Small intestine (tissue), 7 donors: ENCODE measurements around the gene CNKSR3. TPM values are rescaled to one million over a fixed set of nuclear protein-coding genes. Genes with fewer than 3 reads are reported as not detected.

ENCODE experiments used
- DNase-seq, 2 donors: peaks; one replicate each; pipeline versions ENCODE4 v3.0.0 to v3.0.0-alpha.2; 2013
- FAIRE-seq: peaks from 2 replicates; lab custom pipeline; 2012; peaks lifted over from hg19 to GRCh38; lab: Jason Lieb, UNC
- H3K27ac ChIP-seq, 3 donors: one replicate each; pipeline ENCODE4 v1.5.1; 2013; ENCODE audit warnings: low read length in 2 of 3, mild to moderate bottlenecking in 2 of 3, control low read depth in 1 of 3, inconsistent platforms in 1 of 3, low read depth in 1 of 3, moderate library complexity in 1 of 3
- H3K27me3 ChIP-seq, 3 donors: one replicate each; pipeline ENCODE4 v1.6.1; 2013; ENCODE audit warnings: low read length in 3 of 3, inconsistent platforms in 1 of 3; ENCODE audit not compliant: control insufficient read depth in 3 of 3, insufficient read depth in 3 of 3
- H3K36me3 ChIP-seq, 3 donors: one replicate each; pipeline ENCODE4 v1.6.1; 2013; ENCODE audit warnings: low read length in 3 of 3, inconsistent platforms in 1 of 3, low read depth in 1 of 3, mild to moderate bottlenecking in 1 of 3, moderate library complexity in 1 of 3; ENCODE audit not compliant: control insufficient read depth in 3 of 3, insufficient read depth in 2 of 3
- H3K4me1 ChIP-seq, 3 donors: one replicate each; pipeline ENCODE4 v1.6.1; 2013; ENCODE audit warnings: low read length in 2 of 3, inconsistent platforms in 1 of 3, low read depth in 1 of 3, mild to moderate bottlenecking in 1 of 3, moderate library complexity in 1 of 3; ENCODE audit not compliant: control insufficient read depth in 3 of 3, insufficient read depth in 2 of 3
- H3K4me3 ChIP-seq, 3 donors: one replicate each; pipeline ENCODE4 v1.5.1; 2013; ENCODE audit warnings: low read length in 3 of 3, control low read depth in 1 of 3, inconsistent platforms in 1 of 3, low read depth in 1 of 3, mild to moderate bottlenecking in 1 of 3, moderate library complexity in 1 of 3
- H3K9me3 ChIP-seq, 2 donors: one replicate each; pipeline ENCODE4 v1.6.1; 2013; ENCODE audit warnings: low read depth in 1 of 2, low read length in 1 of 2; ENCODE audit not compliant: control insufficient read depth in 2 of 2, insufficient read depth in 1 of 2
- WGBS, 3 donors: extraction: QIAGEN DNeasy Blood & Tissue Kit; methylation state at CpG; one replicate each; pipeline ENCODE4 v1.1.7; 2013; 5-methylcytosine and 5-hydroxymethylcytosine counted together
- polyA plus RNA-seq, 4 donors: library from polyadenylated mRNA; stranded (reverse) in 3 of 4; unstranded in 1 of 4; fragments of 200-250 nt in 3 of 4; fragments of 120-200 nt in 1 of 4; gene quantifications; one replicate each; pipeline versions ENCODE4 v1.2.1 to v1.2.3, GENCODE V29; 2013
- donor health status: healthy with polysubstance abuse.
- donor health status: control.
- donor health status: control.
- donor health status: Bipolar disorder and iron deficiency.
- donor health status: healthy.

CNKSR3 gene
- polyA plus RNA-seq, 4 donors: 10.6 to 34.6 (median 11.6) TPM

GRCh38 chr6:154478021-154478700 is 32.3 kb downstream of the CNKSR3 start:
- no peaks in the 10 kb centered on the region for H3K27me3 ChIP-seq
- DNase-seq: no peak
- H3K4me3 ChIP-seq: no peak overlapping the region
- peak overlapping the region in 2 of 3 donors; percentile 7 to 36 for H3K27ac ChIP-seq
- FAIRE-seq: no peak
- WGBS, 3 donors: 70 to 78% (median 70%) methylated on average over 12 of the region's 12 CpGs
- H3K4me1 ChIP-seq: peaks cover 0 to 6% (median 0%) of the 10 kb centered on the region in 3 donors
- H3K36me3 ChIP-seq: peaks cover 0 to 22% (median 0%) of the 10 kb centered on the region in 3 donors
- no peaks in the 10 kb centered on the region for H3K9me3 ChIP-seq

GRCh38 chr6:154476494-154476893 is 34.0 kb downstream of the CNKSR3 start:
- DNase-seq (no peak), FAIRE-seq (no peak)
- H3K4me3 ChIP-seq: no peak overlapping the region
- H3K36me3 ChIP-seq: peaks cover 0 to 24% (median 0%) of the 10 kb centered on the region in 3 donors
- no peaks in the 10 kb centered on the region for H3K27me3 ChIP-seq
- H3K9me3 ChIP-seq: no peaks in the 10 kb centered on the region
- peaks cover 0 to 6% (median 0%) of the 10 kb centered on the region in 3 donors for H3K4me1 ChIP-seq
- WGBS, 3 donors: 86 to 97% (median 94%) methylated on average over 4 of the region's 4 CpGs
- H3K27ac ChIP-seq: no peak overlapping the region

GRCh38 chr6:154474648-154475428 is 35.6 kb downstream of the CNKSR3 start:
- DNase-seq (no peak), FAIRE-seq (no peak)
- WGBS, 3 donors: 86 to 92% (median 88%) methylated on average over 12 of the region's 12 CpGs
- H3K9me3 ChIP-seq: no peaks in the 10 kb centered on the region
- no peak overlapping the region for H3K4me3 ChIP-seq
- H3K27me3 ChIP-seq: no peaks in the 10 kb centered on the region
- H3K4me1 ChIP-seq: peaks cover 0 to 6% (median 0%) of the 10 kb centered on the region in 3 donors
- H3K36me3 ChIP-seq: peaks cover 0 to 27% (median 0%) of the 10 kb centered on the region in 3 donors
- no peak overlapping the region for H3K27ac ChIP-seq

- 89 to 91% (median 89%) methylated on average over 9 of the region's 9 CpGs for WGBS, 3 donors
- H3K4me3 ChIP-seq: no peak overlapping the region
Observed at GRCh38 chr6:154473324-154473723, 37.2 kb downstream of the CNKSR3 start.

GRCh38 chr6:154471609-154472362 is 38.7 kb downstream of the CNKSR3 start:
- WGBS, 3 donors: 82 to 88% (median 83%) methylated on average over 6 of the region's 6 CpGs
- H3K4me1 ChIP-seq: no peaks in the 10 kb centered on the region
- DNase-seq (no peak), FAIRE-seq (no peak)
- H3K9me3 ChIP-seq: no peaks in the 10 kb centered on the region
- H3K36me3 ChIP-seq: peaks cover 0 to 18% (median 0%) of the 10 kb centered on the region in 3 donors
- no peaks in the 10 kb centered on the region for H3K27me3 ChIP-seq
- no peak overlapping the region for H3K27ac ChIP-seq
- H3K4me3 ChIP-seq: no peak overlapping the region

More at GRCh38 chr6:154473324-154473723, 37.2 kb downstream of the CNKSR3 start:
- no peak overlapping the region for H3K27ac ChIP-seq
- H3K4me1 ChIP-seq: peaks cover 0 to 4% (median 0%) of the 10 kb centered on the region in 3 donors
- peaks cover 0 to 27% (median 0%) of the 10 kb centered on the region in 3 donors for H3K36me3 ChIP-seq
- H3K9me3 ChIP-seq: no peaks in the 10 kb centered on the region
- no peak for DNase-seq
- H3K27me3 ChIP-seq: no peaks in the 10 kb centered on the region
- no peak for FAIRE-seq

- no peak overlapping the region for H3K4me3 ChIP-seq
- 77 to 90% (median 89%) methylated on average over 4 of the region's 4 CpGs for WGBS, 3 donors
- no peak for DNase-seq
- peaks cover 0 to 8% (median 0%) of the 10 kb centered on the region in 3 donors for H3K36me3 ChIP-seq
- FAIRE-seq: no peak
- H3K27me3 ChIP-seq: no peaks in the 10 kb centered on the region
- no peaks in the 10 kb centered on the region for H3K4me1 ChIP-seq
- H3K27ac ChIP-seq: no peak overlapping the region
- no peaks in the 10 kb centered on the region for H3K9me3 ChIP-seq
Observed at GRCh38 chr6:154469306-154469935, 41.1 kb downstream of the CNKSR3 start.

- no peaks in the 10 kb centered on the region for H3K4me1 ChIP-seq
- H3K27ac ChIP-seq: no peak overlapping the region
- no peaks in the 10 kb centered on the region for H3K27me3 ChIP-seq
- no peak for FAIRE-seq
- no peak for DNase-seq
- 68 to 81% (median 78%) methylated on average over 3 of the region's 3 CpGs for WGBS, 3 donors
- no peak overlapping the region for H3K4me3 ChIP-seq
- H3K36me3 ChIP-seq: peaks cover 0 to 7% (median 0%) of the 10 kb centered on the region in 3 donors
- no peaks in the 10 kb centered on the region for H3K9me3 ChIP-seq
Observed at GRCh38 chr6:154468760-154469159, 41.7 kb downstream of the CNKSR3 start.
